Retinal pigment epithelial cell (primary cell): ENCODE data around the gene GPS1.

Experiments used
- DNase-seq: peaks from one replicate; pipeline ENCODE4 v3.0.0-alpha.2; 2010; ENCODE audit warnings: low read depth
- H3K4me3 ChIP-seq: 2 replicates; pipeline ENCODE4 v1.5.1; 2011; ENCODE audit warnings: mild to moderate bottlenecking, low read length, control low read depth, moderate library complexity
- TF ChIP-seq, protein P1 (sequence below): conservative IDR thresholded peaks from 2 replicates; pipeline ENCODE4 v1.5.1; 2011; ENCODE audit warnings: low read depth, low read length, control low read depth, inconsistent platforms

The GPS1 gene

DNA sequence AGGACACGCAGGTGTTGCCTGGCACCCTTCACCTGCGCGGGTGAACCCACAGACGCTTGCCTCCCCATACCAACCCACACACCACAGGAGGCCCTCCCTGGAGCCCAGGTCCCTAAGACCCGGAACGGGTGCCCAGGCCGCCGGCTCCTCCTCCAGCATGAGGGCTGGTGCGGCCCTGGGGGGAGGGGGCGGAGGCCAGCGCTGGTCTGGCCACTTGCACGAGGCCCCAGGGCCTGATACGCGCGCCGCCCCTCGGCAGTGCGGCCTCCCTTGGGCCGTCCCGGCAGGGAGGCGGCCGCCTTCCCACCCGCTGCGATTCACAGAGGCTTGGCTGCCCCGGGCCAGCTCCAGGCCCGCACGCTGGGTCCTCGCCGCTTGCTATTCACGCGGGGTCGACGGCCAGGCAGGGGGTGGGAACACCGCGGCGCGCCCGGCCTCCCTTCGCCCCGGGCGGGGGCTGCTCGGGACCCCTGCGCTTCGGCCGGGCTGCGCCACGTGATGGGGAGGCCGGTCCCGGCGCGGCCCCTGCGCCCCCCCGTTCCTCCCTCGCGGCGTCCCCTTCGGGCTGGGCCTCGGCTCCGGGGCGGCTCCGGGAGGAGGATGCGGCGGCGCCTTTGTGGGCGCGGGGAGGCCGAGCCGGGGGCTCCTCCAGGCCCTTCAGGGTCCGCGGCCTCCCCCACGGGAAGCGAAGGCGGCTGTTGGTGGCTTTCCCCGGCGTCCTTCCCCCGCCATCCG, 45.7 kb downstream of the GPS1 start:
- DNase-seq = no peak
- TF ChIP-seq, protein P1, sequence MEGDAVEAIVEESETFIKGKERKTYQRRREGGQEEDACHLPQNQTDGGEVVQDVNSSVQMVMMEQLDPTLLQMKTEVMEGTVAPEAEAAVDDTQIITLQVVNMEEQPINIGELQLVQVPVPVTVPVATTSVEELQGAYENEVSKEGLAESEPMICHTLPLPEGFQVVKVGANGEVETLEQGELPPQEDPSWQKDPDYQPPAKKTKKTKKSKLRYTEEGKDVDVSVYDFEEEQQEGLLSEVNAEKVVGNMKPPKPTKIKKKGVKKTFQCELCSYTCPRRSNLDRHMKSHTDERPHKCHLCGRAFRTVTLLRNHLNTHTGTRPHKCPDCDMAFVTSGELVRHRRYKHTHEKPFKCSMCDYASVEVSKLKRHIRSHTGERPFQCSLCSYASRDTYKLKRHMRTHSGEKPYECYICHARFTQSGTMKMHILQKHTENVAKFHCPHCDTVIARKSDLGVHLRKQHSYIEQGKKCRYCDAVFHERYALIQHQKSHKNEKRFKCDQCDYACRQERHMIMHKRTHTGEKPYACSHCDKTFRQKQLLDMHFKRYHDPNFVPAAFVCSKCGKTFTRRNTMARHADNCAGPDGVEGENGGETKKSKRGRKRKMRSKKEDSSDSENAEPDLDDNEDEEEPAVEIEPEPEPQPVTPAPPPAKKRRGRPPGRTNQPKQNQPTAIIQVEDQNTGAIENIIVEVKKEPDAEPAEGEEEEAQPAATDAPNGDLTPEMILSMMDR = no peak
- peak overlapping the region; percentile 74 for H3K4me3 ChIP-seq

DNA sequence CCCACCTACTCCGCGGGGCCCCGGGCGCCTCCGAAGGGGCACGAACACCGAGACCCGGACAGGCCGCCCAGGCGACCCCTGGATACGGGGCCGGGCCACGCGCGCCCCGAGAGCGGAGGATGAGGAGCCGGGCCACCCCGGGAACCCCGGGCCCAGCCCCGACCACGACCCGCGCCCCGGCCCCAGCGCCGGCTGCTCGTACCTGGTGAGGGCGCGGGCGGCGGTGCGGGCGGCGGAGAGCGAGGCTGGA, 46.1 kb downstream of the GPS1 start:
- DNase-seq = no peak
- peak overlapping the region; percentile 74 for H3K4me3 ChIP-seq
- TF ChIP-seq, protein P1 = no peak

DNA sequence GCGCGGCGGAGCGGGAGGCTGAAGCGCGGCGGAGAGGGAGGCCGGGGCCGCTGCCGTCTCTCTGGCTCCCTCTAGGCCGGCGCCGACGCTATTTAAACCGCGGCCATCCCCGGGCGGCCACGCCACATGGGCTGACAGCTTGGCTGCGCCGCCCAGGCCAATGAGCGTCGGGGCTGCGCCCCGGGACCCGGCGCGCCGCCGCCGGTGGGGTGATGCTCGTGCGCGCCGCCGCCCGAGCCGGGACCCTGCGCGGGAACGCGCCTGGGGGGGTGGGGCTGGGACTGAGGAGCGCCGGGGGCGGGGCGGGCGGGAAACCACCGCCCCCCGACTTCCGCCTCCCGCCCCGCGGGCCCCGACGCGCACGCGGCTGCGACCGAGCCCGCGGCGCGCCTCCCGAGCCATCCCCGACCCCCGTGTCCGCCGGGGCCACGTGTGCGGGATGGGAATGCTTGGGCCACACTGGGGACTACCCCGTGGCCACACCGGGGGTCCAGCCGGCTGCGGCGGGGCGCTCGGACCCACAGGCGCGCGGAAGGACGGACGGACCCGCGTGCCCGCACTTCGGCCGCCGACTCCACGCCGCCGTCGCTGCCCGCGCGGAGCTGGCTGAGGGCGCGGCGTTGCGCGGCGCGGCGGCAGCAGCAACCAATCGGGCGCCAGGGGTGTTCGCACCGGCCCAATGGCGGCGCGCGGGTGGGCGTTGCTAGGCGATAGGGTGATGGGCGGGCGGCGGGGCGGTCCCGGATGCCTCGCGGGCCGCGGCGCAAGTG, 46.7 kb downstream of the GPS1 start, which contains the start of gene FASN:
Gene FASN (minus strand): TSS at position 68 of the 770 bp plus-strand sequence. CDS start 1,791 bp downstream, outside the sequence.
- TF ChIP-seq, protein P1 = peak; percentile 42
- peak; percentile 75 for DNase-seq
- H3K4me3 ChIP-seq = peak within 1 kb of the TSS; percentile 74

DNA sequence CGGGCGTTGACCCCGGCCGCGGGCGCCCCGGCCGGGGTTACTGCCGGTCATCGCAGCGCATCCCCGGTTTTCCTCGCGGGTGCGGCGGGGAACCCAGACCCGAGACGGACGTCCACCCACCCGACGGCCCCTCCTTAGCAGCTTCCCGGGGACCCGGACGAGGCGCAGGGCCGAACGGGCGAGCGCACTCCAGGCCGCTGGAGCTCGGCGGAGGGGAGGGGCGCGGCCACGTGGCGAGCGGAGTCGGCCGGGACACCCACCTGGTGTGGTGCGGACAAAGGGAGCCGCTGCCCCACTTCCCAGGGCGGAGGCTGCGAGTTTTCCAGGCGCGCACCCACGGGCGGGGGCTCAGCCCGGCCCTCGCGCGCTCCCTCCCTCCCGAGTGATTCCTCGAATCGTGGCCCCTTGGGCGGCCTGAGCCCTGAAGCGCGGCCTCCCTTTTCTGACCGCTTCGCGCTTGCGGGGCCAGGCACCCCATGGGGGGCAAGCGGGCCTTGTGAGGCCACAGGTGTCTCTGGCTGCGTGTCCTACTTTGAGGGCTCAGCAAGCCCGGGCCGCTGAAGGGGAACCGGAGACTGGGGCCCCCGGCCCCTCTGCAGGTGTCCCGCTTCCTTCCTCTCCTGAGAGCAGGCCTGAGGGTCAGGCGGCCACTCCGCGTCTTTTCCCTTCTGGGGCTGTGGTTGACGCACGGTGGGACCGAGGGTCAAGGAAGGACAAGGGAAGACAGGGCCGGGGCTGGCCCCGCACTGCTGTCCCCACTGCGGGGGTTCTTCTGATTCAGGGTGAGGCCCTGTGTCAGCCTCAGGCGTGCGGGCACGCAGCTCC, 47.5 kb downstream of the GPS1 start:
- peak overlapping the region; percentile 38 for H3K4me3 ChIP-seq
- DNase-seq = no peak
- TF ChIP-seq, protein P1 = no peak

DNA sequence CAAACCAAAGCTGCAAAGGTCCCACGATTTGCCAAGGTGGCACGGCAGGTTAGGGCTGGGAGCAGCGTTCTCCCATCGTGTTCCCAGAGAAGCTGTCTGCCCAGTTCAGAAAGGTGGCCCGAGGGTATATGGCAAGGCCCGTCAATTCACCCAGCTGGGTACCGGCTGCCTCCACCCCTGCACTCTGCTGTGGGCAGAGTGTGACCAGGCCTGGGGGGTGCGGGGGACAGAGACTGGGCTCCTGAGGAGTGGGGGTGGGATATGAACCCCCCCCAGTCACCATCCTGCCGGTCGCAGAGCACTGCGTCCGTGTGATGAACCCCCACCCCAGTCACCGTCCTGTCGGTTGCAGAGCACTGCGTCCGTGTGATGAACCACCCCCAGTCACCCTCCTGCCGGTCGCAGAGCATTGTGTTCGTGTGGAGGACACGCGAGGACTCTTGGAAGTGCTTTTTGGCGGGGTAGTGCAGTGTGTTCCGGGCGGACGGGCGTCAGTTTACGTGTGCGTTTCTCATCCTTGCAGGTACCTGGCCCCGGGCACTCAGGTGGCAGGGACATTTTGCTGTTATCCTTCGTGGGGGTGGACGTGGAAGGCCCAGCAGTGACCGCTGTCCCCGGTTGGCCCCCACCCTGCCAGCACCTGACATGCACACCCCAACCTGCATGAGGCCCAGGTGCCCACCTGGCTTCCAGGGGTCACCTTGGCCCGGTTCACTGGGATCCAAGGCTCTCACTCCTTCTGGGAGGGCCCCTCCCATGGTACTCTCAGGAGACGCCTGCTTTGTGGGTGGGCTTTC, 49.0 kb downstream of the GPS1 start:
- DNase-seq = no peak
- H3K4me3 ChIP-seq = no peak overlapping the region
- TF ChIP-seq, protein P1 = no peak

DNA sequence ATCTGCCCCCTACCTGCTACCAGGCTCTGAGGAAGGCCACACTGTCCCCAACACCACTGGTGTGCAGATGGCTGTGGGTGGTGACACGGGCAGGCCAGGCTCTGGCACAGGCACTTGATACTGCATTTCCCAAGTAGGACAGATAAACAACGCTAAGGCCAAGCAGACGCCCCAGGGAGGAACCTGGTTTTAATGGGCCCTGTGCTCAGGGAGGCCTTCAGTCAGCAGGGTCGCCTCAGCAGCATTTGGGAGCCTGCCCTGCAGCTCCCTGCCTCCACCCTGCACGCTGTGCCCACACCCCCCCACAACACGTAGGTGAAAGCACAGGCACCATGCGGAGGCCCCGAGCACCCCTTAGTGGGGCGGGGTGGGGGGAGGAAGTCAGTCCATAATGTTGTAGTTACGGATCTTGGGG, 49.6 kb downstream of the GPS1 start:
- DNase-seq = no peak
- TF ChIP-seq, protein P1 = no peak
- H3K4me3 ChIP-seq = no peak overlapping the region
